AML-193 (cell line): ENCODE data around the gene XPO5.
"Not testable (repeated sequence)": the region's sequence is repeated elsewhere in the genome, so short reads cannot be mapped to it uniquely, and the experiment has no call there.

Source experiments
- DNase-seq, 2 experiments: peaks; one replicate each; lab custom pipeline; 2025; lab: John Stamatoyannopoulos, UW

The XPO5 gene

GRCh38 chr6:43575772-43576551 is at the start of gene XPO5, which contains the start of gene POLH:
Gene XPO5 (minus strand): TSS chr6:43576038. CDS start chr6:43575864, 174 bp downstream.
Gene POLH (plus strand): TSS chr6:43576185. CDS start chr6:43582320, 6,135 bp downstream.
- peak; percentile 94 to 96 for DNase-seq

GRCh38 chr6:43625393-43625992 is 49.7 kb upstream of the XPO5 start:
- DNase-seq = no peak

- no peak for DNase-seq
Observed at GRCh38 chr6:43624786-43625288, 49.0 kb upstream of the XPO5 start.

- no peak for DNase-seq
Observed at GRCh38 chr6:43623880-43624785, 48.3 kb upstream of the XPO5 start.

GRCh38 chr6:43622541-43622940 is 46.7 kb upstream of the XPO5 start:
- DNase-seq = no peak

- no peak for DNase-seq
Observed at GRCh38 chr6:43621836-43622180, 46.0 kb upstream of the XPO5 start.

- no peak for DNase-seq
Observed at GRCh38 chr6:43621078-43621835, 45.4 kb upstream of the XPO5 start.

- no peak for DNase-seq
Observed at GRCh38 chr6:43616725-43617472, 41.1 kb upstream of the XPO5 start.

- DNase-seq = no peak
Observed at GRCh38 chr6:43614396-43614730, 38.5 kb upstream of the XPO5 start.

GRCh38 chr6:43613721-43614395 is 38.0 kb upstream of the XPO5 start:
- DNase-seq = no peak

GRCh38 chr6:43610431-43610830 is 34.6 kb upstream of the XPO5 start:
- DNase-seq = no peak

- DNase-seq = no peak
Observed at GRCh38 chr6:43609402-43609801, 33.6 kb upstream of the XPO5 start.

- DNase-seq = peak; percentile 15 to 24
Observed at GRCh38 chr6:43608807-43609206, 33.0 kb upstream of the XPO5 start.

GRCh38 chr6:43608310-43608763 is 32.5 kb upstream of the XPO5 start:
- peak; percentile 53 to 72 for DNase-seq

GRCh38 chr6:43606019-43606418 is 30.2 kb upstream of the XPO5 start:
- no peak for DNase-seq

- no peak for DNase-seq
Observed at GRCh38 chr6:43604174-43604573, 28.3 kb upstream of the XPO5 start.

- DNase-seq = no peak
Observed at GRCh38 chr6:43600595-43600994, 24.8 kb upstream of the XPO5 start.

- no peak for DNase-seq
Observed at GRCh38 chr6:43593938-43594337, 18.1 kb upstream of the XPO5 start.

GRCh38 chr6:43589564-43589963 is 13.7 kb upstream of the XPO5 start:
- DNase-seq = not testable (repeated sequence)

GRCh38 chr6:43588194-43588593 is 12.4 kb upstream of the XPO5 start:
- no peak for DNase-seq
